22Rv1 (cell line): ENCODE measurements around the gene ARL13B.
A peak's percentile ranks its signal among the peaks of the same experiment; 100 is the strongest.
"Not testable (repeated sequence)": the region's sequence is repeated elsewhere in the genome, so short reads cannot be mapped to it uniquely, and the experiment has no call there.

ENCODE experiments used
- H3K27ac ChIP-seq: fragments of 450-650 bp; 2 replicates; pipeline ENCODE4 v1.5.1; 2017
- ZFX ChIP-seq: fragments of 450-650 bp; IDR thresholded peaks from 2 replicates; pipeline ENCODE4 v1.6.1; 2017; ENCODE audit warnings: antibody characterized with exemption, borderline replicate concordance
- TF ChIP-seq, protein P1 (sequence below): fragments of 450-650 bp; IDR thresholded peaks from 2 replicates; pipeline ENCODE4 v1.5.1; 2017; ENCODE audit warnings: mild to moderate bottlenecking

Gene ARL13B

DNA sequence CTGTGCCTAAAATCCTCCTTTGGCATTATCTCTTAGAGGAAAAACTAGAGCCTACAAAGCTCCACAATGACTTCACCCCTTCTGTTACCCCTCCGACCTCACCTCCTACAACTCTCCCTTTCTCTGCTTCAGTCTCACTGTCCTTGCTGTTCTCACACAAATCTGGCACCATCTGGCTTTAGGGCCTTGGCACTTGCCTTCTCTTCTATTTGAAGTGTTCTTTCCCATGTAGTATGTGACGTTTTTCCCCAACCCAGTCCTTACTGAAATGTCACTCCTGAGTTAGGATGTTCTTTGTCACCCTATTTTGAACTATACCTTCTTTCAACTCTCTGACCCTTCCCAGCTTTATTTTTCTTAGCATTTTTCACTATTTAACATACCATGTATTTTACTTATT lies 39.7 kb downstream of the ARL13B start:
- TF ChIP-seq, protein P1, sequence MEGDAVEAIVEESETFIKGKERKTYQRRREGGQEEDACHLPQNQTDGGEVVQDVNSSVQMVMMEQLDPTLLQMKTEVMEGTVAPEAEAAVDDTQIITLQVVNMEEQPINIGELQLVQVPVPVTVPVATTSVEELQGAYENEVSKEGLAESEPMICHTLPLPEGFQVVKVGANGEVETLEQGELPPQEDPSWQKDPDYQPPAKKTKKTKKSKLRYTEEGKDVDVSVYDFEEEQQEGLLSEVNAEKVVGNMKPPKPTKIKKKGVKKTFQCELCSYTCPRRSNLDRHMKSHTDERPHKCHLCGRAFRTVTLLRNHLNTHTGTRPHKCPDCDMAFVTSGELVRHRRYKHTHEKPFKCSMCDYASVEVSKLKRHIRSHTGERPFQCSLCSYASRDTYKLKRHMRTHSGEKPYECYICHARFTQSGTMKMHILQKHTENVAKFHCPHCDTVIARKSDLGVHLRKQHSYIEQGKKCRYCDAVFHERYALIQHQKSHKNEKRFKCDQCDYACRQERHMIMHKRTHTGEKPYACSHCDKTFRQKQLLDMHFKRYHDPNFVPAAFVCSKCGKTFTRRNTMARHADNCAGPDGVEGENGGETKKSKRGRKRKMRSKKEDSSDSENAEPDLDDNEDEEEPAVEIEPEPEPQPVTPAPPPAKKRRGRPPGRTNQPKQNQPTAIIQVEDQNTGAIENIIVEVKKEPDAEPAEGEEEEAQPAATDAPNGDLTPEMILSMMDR = no peak
- TF ChIP-seq ZFX = no peak
- no peak overlapping the region for H3K27ac ChIP-seq

DNA sequence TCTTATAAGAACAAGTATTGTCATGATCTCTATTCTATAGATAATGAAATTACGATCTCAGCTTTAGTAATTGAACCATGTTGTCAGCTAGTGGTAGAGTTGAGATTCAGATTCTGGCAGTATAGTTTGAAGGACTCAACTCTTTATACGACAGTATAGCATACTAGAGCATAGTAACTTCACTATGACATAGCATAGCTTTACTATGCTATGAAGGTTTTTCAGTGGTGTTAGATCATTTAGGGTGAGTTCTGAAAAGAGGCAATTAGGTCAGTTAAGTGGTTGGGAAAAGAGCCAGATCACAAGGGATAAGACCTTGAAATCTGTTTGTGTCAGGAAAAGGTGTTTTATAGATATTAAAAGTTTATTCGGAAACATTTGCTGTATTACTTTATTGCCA lies 40.3 kb downstream of the ARL13B start:
- TF ChIP-seq ZFX = no peak
- TF ChIP-seq, protein P1 = no peak
- no peak overlapping the region for H3K27ac ChIP-seq

DNA sequence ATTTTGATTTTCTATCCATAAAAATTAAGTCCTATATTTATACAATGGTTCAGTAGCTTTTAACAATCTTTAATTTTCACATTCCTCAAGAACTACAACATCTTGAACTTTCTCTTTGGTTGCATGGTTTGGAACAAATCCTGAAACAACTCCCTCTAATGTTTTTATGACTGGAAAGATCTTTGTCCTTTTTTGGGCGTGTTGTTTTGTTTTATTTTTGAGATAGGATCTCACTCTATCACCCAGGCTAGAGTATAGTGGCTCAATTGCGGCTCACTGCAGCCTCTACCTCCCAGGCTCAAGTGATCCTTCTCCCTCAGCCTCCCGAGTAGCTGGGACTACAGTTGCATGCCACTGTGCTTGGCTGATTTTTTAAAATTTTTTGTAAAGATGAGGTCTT lies 44.4 kb downstream of the ARL13B start:
- H3K27ac ChIP-seq = peak overlapping the region; percentile 69; the same call in 1 of the 2 replicates
- TF ChIP-seq, protein P1 = no peak
- TF ChIP-seq ZFX = no peak

GRCh38 chr3:94026623-94027022 lies 46.7 kb downstream of the ARL13B start:
- TF ChIP-seq ZFX = no peak
- TF ChIP-seq, protein P1 = no peak

GRCh38 chr3:94028093-94028837 lies 48.3 kb downstream of the ARL13B start, which contains the start of gene STX19:
TSS of gene STX19 (minus strand) at chr3:94028597. CDS start at chr3:94015269, 13,328 bp downstream.
- TF ChIP-seq, protein P1 = no peak
- no peak for TF ChIP-seq ZFX
- H3K27ac ChIP-seq = peak within 1 kb of the TSS; percentile 69

More at GRCh38 chr3:94026623-94027022, 46.7 kb downstream of the ARL13B start:
- peak overlapping the region; percentile 69 for H3K27ac ChIP-seq

DNA sequence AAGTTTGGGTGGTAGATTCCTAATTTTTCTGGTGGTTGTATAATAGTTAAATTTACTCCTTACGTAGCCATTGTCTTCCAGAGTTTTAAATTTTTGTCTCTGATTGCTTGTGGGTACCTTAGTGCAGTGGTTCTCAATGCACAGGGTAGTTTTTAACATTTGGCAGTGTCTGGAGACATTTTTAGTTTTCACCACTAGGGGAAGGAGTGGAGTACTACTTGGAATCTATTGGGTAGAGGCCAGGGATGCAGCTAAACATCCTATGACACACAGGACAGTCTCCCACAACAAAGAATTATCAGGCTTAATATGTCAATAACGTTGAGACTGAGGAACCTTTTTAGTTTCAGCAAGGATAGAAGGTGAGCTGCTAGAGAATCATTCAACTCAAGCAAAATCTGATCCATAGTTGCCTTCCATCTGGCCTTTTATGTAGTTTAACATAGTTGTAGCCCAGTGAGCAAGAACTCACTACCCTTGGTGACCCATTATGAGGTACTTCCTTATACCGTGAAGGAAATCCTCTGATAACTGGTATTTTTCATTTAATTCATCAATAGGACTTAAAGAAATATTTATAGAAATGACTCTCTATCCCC lies 57.1 kb downstream of the ARL13B start:
- H3K27ac ChIP-seq = no peak overlapping the region
- TF ChIP-seq ZFX = no peak
- TF ChIP-seq, protein P1 = peak; percentile 75

DNA sequence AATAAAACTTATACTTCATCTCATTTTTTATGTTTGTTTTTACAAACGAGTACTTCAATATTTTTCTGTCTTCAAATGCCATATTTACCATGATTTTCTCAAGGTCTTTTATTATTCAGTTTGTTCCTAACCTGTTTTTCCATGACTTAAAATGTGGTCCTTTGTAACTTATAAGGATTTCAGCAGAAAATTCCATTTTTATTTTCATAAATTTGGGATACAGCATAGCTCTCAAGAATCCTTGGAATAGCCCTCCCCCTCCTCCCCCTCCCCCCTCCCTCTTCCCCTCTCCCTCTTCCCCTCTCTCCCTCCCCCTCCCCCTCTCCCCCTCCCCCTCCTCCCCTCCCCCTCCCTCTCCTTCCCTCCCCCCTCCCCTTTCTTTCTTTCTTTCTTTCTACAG lies 63.3 kb downstream of the ARL13B start:
- no peak for TF ChIP-seq ZFX
- TF ChIP-seq, protein P1 = no peak
- H3K27ac ChIP-seq = no peak overlapping the region

- not testable (repeated sequence) for H3K27ac ChIP-seq
Observed at GRCh38 chr3:94044100-94044936, 64.4 kb downstream of the ARL13B start.
